ENCODE results near the gene SLC38A8. TPM values are rescaled to one million over a fixed set of nuclear protein-coding genes. Genes with fewer than 3 reads are reported as not detected.

SLC38A8 gene
- total RNA-seq, 6 experiments from 2014 or later: not detected

- H3K4me1 Mint-ChIP-seq (ENCODE audit: low read depth): no peaks in the 10 kb centered on the region
- no peak overlapping the region for H3K4me3 Mint-ChIP-seq
- no peak for DNase-seq
- H3K9me3 Mint-ChIP-seq: peaks cover 11% of the 10 kb centered on the region
- H3K36me3 Mint-ChIP-seq (ENCODE audit: low read depth): peaks cover 2% of the 10 kb centered on the region; the same call in 1 of the 2 replicates
- peaks cover 29% of the 10 kb centered on the region for H3K27me3 Mint-ChIP-seq (ENCODE audit: insufficient read depth)
- TF ChIP-seq, protein P1, sequence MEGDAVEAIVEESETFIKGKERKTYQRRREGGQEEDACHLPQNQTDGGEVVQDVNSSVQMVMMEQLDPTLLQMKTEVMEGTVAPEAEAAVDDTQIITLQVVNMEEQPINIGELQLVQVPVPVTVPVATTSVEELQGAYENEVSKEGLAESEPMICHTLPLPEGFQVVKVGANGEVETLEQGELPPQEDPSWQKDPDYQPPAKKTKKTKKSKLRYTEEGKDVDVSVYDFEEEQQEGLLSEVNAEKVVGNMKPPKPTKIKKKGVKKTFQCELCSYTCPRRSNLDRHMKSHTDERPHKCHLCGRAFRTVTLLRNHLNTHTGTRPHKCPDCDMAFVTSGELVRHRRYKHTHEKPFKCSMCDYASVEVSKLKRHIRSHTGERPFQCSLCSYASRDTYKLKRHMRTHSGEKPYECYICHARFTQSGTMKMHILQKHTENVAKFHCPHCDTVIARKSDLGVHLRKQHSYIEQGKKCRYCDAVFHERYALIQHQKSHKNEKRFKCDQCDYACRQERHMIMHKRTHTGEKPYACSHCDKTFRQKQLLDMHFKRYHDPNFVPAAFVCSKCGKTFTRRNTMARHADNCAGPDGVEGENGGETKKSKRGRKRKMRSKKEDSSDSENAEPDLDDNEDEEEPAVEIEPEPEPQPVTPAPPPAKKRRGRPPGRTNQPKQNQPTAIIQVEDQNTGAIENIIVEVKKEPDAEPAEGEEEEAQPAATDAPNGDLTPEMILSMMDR (IDR thresholded peaks at IDR 0.05): no peak
- H3K27ac Mint-ChIP-seq: no peak overlapping the region
Measured at GRCh38 chr16:83973581-83974385, 68.8 kb downstream of the SLC38A8 start.

DNA sequence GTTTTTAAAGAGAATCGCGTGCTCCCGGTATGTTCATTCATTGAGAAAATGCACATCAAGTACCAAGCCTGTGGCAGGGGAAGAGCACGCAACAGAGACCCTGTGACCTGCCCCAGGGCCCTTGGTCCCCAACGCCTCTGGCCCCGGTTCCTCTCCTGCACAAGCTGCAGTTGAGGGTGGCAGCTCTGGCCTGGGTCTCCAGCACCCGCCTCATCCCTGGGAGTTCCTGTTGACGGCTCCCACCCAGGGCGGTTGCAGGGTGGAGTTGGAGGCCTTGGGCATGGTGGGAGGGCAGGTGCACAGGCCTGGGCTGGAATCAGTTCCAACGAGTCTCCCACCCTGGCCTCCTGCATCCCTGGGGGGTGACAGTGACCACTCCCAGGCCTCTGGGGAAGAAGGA lies 69.5 kb downstream of the SLC38A8 start:
- no peaks in the 10 kb centered on the region for H3K4me1 Mint-ChIP-seq (ENCODE audit: low read depth)
- no peak overlapping the region for H3K27ac Mint-ChIP-seq
- H3K4me3 Mint-ChIP-seq: no peak overlapping the region
- peaks cover 4% of the 10 kb centered on the region for H3K9me3 Mint-ChIP-seq
- DNase-seq: no peak
- TF ChIP-seq, protein P1 (IDR thresholded peaks at IDR 0.05): no peak
- H3K36me3 Mint-ChIP-seq (ENCODE audit: low read depth): no peaks in the 10 kb centered on the region
- H3K27me3 Mint-ChIP-seq (ENCODE audit: insufficient read depth): peaks cover 23% of the 10 kb centered on the region

GRCh38 chr16:83972256-83973008 lies 70.2 kb downstream of the SLC38A8 start:
- TF ChIP-seq, protein P1 (IDR thresholded peaks at IDR 0.05): no peak
- H3K4me1 Mint-ChIP-seq (ENCODE audit: low read depth): no peaks in the 10 kb centered on the region
- no peaks in the 10 kb centered on the region for H3K36me3 Mint-ChIP-seq (ENCODE audit: low read depth)
- H3K27ac Mint-ChIP-seq: no peak overlapping the region
- no peak for DNase-seq
- no peak overlapping the region for H3K4me3 Mint-ChIP-seq
- peaks cover 17% of the 10 kb centered on the region for H3K27me3 Mint-ChIP-seq (ENCODE audit: insufficient read depth)
- H3K9me3 Mint-ChIP-seq: no peaks in the 10 kb centered on the region; the same call in 1 of the 2 replicates

- no peaks in the 10 kb centered on the region for H3K9me3 Mint-ChIP-seq
- no peak overlapping the region for H3K4me3 Mint-ChIP-seq
- no peak overlapping the region for H3K27ac Mint-ChIP-seq
- H3K36me3 Mint-ChIP-seq (ENCODE audit: low read depth): no peaks in the 10 kb centered on the region
- peaks cover 12% of the 10 kb centered on the region for H3K27me3 Mint-ChIP-seq (ENCODE audit: insufficient read depth)
- TF ChIP-seq, protein P1 (IDR thresholded peaks at IDR 0.05): no peak
- H3K4me1 Mint-ChIP-seq (ENCODE audit: low read depth): no peaks in the 10 kb centered on the region
- no peak for DNase-seq
Measured at GRCh38 chr16:83971165-83972130, 71.1 kb downstream of the SLC38A8 start.

DNA sequence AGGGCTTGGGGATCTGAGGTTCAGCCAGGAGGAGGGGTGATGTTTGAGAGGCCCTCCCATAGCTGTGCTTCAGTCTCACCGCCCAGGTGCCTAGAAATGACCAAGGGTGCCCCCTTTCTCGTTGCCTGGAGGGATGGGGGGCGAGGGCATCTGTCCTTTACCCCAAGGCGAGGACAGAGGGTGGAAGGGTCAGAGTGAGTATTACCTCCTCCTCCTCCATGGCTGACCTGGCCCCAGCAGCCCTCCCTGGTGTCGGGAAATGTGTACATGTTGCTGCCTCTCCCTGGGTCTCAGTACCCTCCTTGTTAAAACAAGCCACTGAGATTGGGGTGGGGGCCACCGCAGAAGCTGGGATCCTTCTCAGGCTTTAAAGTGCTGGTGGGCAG lies 72.2 kb downstream of the SLC38A8 start:
- Mint-ChIP-seq H3K9me3 (no peaks in the 10 kb centered on the region), H3K27ac (no peak overlapping the region), H3K27me3 (ENCODE audit: insufficient read depth) (peaks cover 12% of the 10 kb centered on the region), H3K4me1 (ENCODE audit: low read depth) (no peaks in the 10 kb centered on the region), H3K36me3 (ENCODE audit: low read depth) (no peaks in the 10 kb centered on the region), H3K4me3 (no peak overlapping the region)
- DNase-seq: no peak
- TF ChIP-seq, protein P1 (IDR thresholded peaks at IDR 0.05): no peak

Measured in HFFc6 (cell line).